Measurements from ENCODE around the gene IGF2.

Gene IGF2

GRCh38 chr11:2102132-2102882 is 36.9 kb downstream of the IGF2 start:
- no peak for FAIRE-seq

- FAIRE-seq: no peak
Observed at GRCh38 chr11:2101171-2101675, 38.0 kb downstream of the IGF2 start.

GRCh38 chr11:2100361-2101170 is 38.6 kb downstream of the IGF2 start:
- no peak for FAIRE-seq

DNA sequence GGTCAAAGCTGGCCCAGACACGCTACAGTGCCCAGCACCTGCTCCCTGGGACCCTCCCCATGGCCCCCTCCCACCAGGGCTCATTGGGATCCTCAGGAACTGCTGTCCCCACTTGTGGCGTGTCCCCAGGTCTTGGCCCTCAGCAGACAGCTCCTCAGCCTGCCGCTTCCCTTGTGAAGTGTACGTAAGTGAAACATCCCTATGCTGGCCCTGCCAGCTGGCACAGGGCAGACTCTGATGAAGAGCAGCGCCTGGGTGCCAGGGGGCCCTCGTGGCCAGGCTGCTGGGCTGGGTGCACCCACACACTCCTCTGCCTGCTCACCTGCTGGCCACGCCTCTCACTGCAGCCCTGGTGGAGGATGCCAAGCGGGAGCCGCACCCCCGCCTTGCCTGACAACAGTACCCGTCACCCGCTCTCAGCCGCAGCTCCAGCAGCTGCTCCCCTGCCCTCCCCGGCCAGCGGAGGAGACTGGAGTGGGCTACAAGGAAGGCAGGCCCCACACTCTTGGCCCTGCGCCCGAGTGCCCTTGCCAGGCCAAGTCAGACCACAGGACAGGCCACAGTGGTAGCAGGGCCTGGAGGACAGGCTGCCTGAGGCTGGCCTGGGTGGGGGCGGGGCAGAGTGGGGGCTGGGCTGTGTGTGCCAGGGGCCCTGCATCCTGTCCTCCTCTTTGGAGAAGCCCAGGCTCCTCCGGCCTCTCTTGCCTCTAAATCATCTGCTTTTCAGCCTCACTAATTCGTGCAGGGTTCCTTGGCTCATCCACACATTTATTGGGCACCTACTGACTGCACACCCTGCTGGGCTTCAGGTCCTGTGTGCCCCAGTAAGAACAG is 39.5 kb downstream of the IGF2 start:
- no peak for FAIRE-seq

- no peak for FAIRE-seq
Observed at GRCh38 chr11:2098691-2099515, 40.3 kb downstream of the IGF2 start.

DNA sequence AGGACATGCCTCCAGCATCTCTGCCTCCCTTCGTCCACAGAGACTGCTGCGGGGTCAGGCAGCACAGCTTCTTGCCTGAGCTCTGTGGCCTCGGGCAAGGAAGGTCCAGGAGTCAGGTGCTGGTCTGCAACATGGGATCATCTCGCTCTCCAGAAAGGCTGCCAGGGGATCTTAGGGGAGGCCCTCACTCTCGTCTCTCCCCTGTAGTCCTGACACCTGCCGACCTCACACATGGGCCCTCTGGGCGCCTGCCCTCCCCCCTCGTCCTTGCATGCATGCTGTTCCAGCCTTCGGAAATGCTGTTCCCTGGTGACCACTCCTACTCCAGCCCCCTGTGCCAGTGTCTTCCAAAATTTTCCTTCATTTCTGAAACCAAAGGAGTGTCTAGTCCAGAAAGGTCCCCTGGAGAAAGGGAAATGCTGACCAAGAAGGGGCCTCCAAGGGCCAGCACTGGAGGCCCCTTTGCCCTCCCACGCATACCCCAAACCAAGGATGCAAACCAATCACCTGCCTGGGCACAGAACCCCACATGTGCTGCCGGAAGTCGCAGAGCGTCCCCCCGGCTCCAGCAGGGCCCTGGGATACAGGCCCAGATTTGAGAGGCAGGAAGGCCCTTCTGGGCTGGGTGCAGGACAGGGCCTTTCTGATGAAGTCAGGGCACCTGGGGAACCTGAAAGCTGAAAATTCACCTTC is 41.0 kb downstream of the IGF2 start:
- FAIRE-seq: no peak

- FAIRE-seq: no peak
Observed at GRCh38 chr11:2097356-2097997, 41.7 kb downstream of the IGF2 start.

DNA sequence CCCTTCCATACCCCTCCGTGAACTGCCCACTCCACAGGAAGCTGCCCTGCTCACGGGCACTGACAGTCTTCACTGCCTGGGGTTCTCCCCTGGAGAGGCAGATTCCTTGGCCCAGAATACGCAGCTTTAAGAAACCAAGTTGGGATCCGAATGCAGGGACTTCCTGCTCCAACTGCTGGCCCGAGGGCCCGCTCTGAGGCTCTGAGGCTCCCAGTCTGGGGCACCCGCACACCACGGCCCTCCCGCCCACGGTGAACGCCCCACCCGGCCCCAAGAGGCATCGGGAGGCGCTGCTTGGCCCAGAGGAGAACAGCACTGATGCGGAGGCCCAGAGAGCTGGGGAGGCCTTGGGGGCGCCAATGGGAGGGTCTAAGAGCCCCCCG is 42.3 kb downstream of the IGF2 start:
- FAIRE-seq: no peak

DNA sequence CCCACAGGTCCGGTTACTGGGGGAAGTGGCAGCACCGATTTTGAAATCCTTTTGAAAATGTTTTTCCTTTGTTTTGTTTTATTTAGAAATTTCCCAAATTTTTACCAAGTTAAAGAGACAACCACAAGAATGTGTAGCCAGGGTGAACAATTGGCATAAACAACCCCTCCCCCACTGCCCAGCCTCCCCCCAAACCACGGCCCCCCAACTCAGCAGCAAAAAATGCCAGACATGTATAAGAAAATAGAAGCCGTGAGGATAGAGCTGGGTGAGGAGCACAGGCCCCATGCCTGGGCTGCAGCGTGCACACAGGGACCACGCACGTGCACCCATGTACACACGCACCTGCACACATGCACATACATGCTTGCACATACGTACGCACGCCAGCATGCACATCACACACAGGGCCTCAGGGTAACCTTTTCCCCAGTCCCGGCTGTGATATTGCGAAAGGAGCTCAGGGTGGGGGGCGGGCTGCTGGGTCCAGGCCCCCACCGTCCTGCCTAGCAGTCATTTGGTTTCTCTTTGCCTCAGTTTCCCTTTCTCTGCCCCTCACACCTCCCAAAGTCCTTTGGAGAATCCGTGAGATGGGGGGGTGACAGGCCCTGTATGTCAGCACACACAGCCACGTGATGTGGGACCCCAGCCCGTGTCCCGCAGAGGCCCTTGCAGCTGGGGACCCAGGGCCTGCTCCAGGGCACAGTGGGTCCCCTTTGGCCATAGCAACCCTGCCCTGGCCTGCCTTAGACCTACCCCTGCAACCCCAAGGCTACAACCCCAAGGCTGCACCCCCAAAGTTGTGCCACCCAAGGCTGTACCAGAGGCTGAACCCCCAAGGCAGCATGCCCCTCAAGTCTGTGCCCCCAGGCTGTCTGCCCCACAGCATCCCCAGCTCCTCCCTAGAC is 42.9 kb downstream of the IGF2 start:
- FAIRE-seq: no peak

DNA sequence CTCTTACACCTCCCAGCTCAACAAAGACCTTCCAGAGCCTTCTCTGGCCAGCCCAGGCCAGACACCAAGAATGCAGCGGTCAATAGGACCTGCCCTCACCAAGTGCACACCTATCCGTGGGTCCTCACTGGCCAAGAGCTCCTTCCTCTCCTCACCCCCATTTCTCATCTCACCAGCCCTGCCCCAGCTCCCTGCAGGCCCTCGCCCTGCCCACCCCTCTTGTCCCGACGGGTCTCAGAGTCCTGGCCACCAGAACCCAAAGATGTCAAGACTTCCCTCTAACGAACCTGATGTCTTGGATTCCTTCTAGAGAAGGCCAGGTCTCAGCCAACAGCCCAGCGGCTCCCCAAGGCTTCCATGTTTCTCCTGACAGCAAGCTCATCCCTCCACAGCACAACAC is 43.6 kb downstream of the IGF2 start:
- no peak for FAIRE-seq

- FAIRE-seq: no peak
Observed at GRCh38 chr11:2095198-2095520, 44.0 kb downstream of the IGF2 start.

- no peak for FAIRE-seq
Observed at GRCh38 chr11:2094354-2095197, 44.6 kb downstream of the IGF2 start.

GRCh38 chr11:2093575-2094353 is 45.4 kb downstream of the IGF2 start:
- FAIRE-seq: no peak

DNA sequence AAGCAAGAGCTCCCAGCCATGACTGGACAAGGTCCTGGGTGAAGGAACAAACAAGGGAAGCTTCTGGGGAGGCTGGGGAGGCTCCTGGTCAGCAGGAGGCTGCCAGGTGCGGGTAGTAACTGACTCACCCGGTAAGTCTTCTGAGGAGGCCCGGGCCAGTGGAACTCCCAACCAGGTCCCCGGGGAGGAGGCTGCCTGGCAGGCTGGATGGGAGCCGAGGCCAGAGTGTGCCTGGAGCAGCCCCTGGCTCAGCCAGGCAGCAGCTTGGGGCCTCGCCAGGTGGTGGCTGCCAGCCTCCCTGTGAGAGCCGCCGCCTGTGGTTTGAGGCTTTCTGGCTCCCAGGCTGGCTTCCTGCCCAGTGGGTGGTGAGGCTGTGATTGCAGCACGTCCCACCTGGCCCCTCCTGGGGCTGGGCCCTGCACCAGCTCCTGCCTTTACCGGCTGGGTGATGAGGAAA is 46.2 kb downstream of the IGF2 start:
- no peak for FAIRE-seq

DNA sequence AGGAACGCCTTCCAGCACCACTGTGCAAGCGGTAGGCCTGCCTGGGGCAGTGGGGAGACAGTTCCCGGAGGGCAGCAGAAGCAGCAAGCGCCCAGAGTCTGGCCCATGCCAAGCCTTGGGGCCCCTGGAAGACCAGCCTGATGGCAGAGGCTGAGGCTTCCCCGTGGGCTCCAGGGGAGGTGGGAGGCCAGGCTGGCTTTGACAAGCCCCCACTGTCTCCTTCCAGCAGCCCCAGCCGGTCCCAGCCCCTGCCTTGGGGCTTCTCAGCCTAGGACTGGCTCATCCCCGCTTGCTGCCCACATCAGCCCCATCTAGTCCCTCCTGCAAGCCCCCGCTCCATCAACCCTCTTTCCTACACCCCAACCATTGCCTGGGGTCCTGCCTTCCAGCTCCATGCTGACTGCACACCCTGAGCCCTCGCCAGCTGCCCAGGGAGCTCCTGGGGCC is 46.7 kb downstream of the IGF2 start:
- FAIRE-seq: no peak

DNA sequence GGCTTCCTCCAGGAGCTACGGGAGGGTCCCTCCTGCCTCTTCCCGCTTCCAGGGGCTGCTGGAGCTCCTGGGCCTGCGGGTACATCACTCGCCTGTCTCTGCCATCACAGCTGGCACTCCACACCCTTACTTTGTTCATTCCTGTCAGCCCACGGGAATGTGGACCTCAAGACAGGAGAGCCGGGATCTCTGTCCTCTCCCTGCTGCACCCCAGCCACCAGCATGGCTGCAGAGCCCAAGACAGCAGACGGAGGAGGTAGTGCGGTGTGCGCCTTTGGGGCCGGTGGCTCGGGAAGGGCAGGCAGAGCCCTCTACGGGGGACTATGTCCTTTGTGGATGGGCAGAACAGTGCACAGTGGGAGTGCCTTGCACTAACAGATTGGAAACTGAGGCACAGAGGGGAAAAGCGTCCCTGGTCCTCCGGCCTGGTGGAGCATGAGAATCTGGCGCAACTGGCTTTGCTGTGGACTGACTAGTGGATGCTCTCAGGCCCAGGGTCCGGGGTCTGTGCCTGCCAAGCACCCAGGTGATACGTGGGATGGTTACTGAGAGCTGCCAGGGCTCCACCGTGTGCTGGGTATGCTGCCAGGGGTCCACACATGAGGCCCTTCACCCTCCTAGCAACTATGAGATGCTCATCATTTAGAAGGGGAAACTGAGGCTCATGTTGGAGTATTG is 47.3 kb downstream of the IGF2 start:
- no peak for FAIRE-seq

GRCh38 chr11:2091112-2091746 is 48.0 kb downstream of the IGF2 start:
- FAIRE-seq: no peak
